GM18526 (cell line): ENCODE measurements around the gene CAMKK1.

Experiments
- POLR2A ChIP-seq: IDR thresholded peaks from 3 replicates; pipeline ENCODE4 v1.6.1; 2011; ENCODE audit not compliant: insufficient read length; ENCODE audit errors: extremely low read depth

CAMKK1 gene

GRCh38 chr17:3851461-3852100 is 41.3 kb downstream of the CAMKK1 start:
- no peak for TF ChIP-seq POLR2A

- no peak for TF ChIP-seq POLR2A
These were observed 44.5 kb downstream of the CAMKK1 start for GRCh38 chr17:3848229-3848835.

- no peak for TF ChIP-seq POLR2A
These were observed 45.6 kb downstream of the CAMKK1 start for GRCh38 chr17:3847165-3847670.

- TF ChIP-seq POLR2A: no peak
These were observed 46.3 kb downstream of the CAMKK1 start for GRCh38 chr17:3846437-3847164.

GRCh38 chr17:3845621-3846436 is 47.0 kb downstream of the CAMKK1 start, which contains the start of gene NCBP3:
Gene NCBP3 (minus strand): TSS chr17:3846246. CDS start chr17:3846223, 23 bp downstream.
- peak; percentile 92 for TF ChIP-seq POLR2A

- no peak for TF ChIP-seq POLR2A
These were observed 47.6 kb downstream of the CAMKK1 start for GRCh38 chr17:3845291-3845620.

GRCh38 chr17:3843935-3844516 is 48.8 kb downstream of the CAMKK1 start:
- no peak for TF ChIP-seq POLR2A

- TF ChIP-seq POLR2A: no peak
These were observed 54.6 kb downstream of the CAMKK1 start for GRCh38 chr17:3838206-3838605.

GRCh38 chr17:3836551-3836950 is 56.3 kb downstream of the CAMKK1 start:
- TF ChIP-seq POLR2A: no peak

GRCh38 chr17:3835410-3836229 is 57.2 kb downstream of the CAMKK1 start:
- no peak for TF ChIP-seq POLR2A

GRCh38 chr17:3834811-3835210 is 58.0 kb downstream of the CAMKK1 start:
- TF ChIP-seq POLR2A: no peak

- TF ChIP-seq POLR2A: no peak
These were observed 64.0 kb downstream of the CAMKK1 start for GRCh38 chr17:3828852-3829232.

GRCh38 chr17:3828151-3828851 is 64.6 kb downstream of the CAMKK1 start:
- no peak for TF ChIP-seq POLR2A
